WI38 (cell line): ENCODE data around the gene CHST13.

ENCODE experiments used
- H3K4me3 ChIP-seq: 2 replicates; pipeline ENCODE4 v1.5.1; 2011; ENCODE audit warnings: low read depth, mild to moderate bottlenecking, control low read depth, low read length
- CTCF ChIP-seq: IDR thresholded peaks from 2 replicates; pipeline ENCODE4 v1.5.1; 2012; ENCODE audit warnings: low read depth, mild to moderate bottlenecking, control low read depth, low read length

Gene CHST13

GRCh38 chr3:126479642-126480041, 44.3 kb upstream of the CHST13 start:
- no peak overlapping the region for H3K4me3 ChIP-seq
- TF ChIP-seq CTCF, result no peak

- H3K4me3 ChIP-seq, result no peak overlapping the region
- no peak for TF ChIP-seq CTCF
These were observed 43.7 kb upstream of the CHST13 start for GRCh38 chr3:126480206-126480605.

GRCh38 chr3:126480861-126481260, 43.1 kb upstream of the CHST13 start:
- H3K4me3 ChIP-seq, result no peak overlapping the region
- TF ChIP-seq CTCF, result no peak

- TF ChIP-seq CTCF, result no peak
- no peak overlapping the region for H3K4me3 ChIP-seq
These were observed 42.0 kb upstream of the CHST13 start for GRCh38 chr3:126481808-126482502.

- H3K4me3 ChIP-seq, result no peak overlapping the region
- TF ChIP-seq CTCF, result no peak
These were observed 41.3 kb upstream of the CHST13 start for GRCh38 chr3:126482503-126483255.

GRCh38 chr3:126483321-126483761, 40.6 kb upstream of the CHST13 start:
- no peak overlapping the region for H3K4me3 ChIP-seq
- no peak for TF ChIP-seq CTCF

GRCh38 chr3:126484148-126484547, 39.8 kb upstream of the CHST13 start:
- H3K4me3 ChIP-seq, result no peak overlapping the region
- TF ChIP-seq CTCF, result no peak
